Omental fat pad (tissue), 4 donors: ENCODE results near the gene FLYWCH2. TPM values are rescaled to one million over a fixed set of nuclear protein-coding genes. Genes with fewer than 3 reads are reported as not detected.

Source experiments
- ATAC-seq: fragments of 150-250 bp; one replicate; pipeline ENCODE4 v1.9.1; 2016; ENCODE audit warnings: mild to moderate bottlenecking, moderate library complexity; ENCODE audit not compliant: low FRiP score
- DNase-seq: peaks from one replicate; pipeline ENCODE4 v3.0.0-alpha.2; 2019; ENCODE audit warnings: low spot score
- CTCF ChIP-seq, 3 donors: fragments of 450-650 bp; IDR thresholded peaks; one replicate each; pipeline ENCODE4 v1.5.1; 2016 to 2017; ENCODE audit warnings: antibody characterized with exemption in 3 of 3, mild to moderate bottlenecking in 3 of 3, moderate library complexity in 2 of 3
- total RNA-seq, 4 donors: library from RNA; depleted of rRNA; stranded (reverse); fragments of >200 nt; gene quantifications; one replicate each; pipeline ENCODE4 v1.1.0, GENCODE V29; 2016

The FLYWCH2 gene
- total RNA-seq, 4 donors from 2014 or later, result 22.1 to 78.7 (median 37.3) TPM

- DNase-seq, result no peak
- TF ChIP-seq CTCF (IDR thresholded peaks at IDR 0.05), result no peak
- no peak for ATAC-seq
These were observed 11.2 kb downstream of the FLYWCH2 start for GRCh38 chr16:2894231-2894630.

- TF ChIP-seq CTCF (IDR thresholded peaks at IDR 0.05), result no peak
- ATAC-seq, result no peak
These were observed 12.8 kb downstream of the FLYWCH2 start for GRCh38 chr16:2895813-2896212.

GRCh38 chr16:2896480-2897010, 13.5 kb downstream of the FLYWCH2 start:
- DNase-seq (no peak), ATAC-seq (no peak)
- no peak for TF ChIP-seq CTCF (IDR thresholded peaks at IDR 0.05)

More at GRCh38 chr16:2895813-2896212, 12.8 kb downstream of the FLYWCH2 start:
- DNase-seq, result no peak

GRCh38 chr16:2897110-2897509, 14.1 kb downstream of the FLYWCH2 start:
- DNase-seq, result no peak

GRCh38 chr16:2898831-2899563, 16.0 kb downstream of the FLYWCH2 start:
- no peak for DNase-seq
- TF ChIP-seq CTCF (IDR thresholded peaks at IDR 0.05), result no peak
- no peak for ATAC-seq

More at GRCh38 chr16:2897110-2897509, 14.1 kb downstream of the FLYWCH2 start:
- TF ChIP-seq CTCF (IDR thresholded peaks at IDR 0.05), result no peak
- peak; percentile 33 for ATAC-seq

- TF ChIP-seq CTCF (IDR thresholded peaks at IDR 0.05), result no peak
- no peak for DNase-seq
- no peak for ATAC-seq
These were observed 16.6 kb downstream of the FLYWCH2 start for GRCh38 chr16:2899564-2900072.
